DMS153 treated with DMSO at 0.1 percent for 48 hours (cell line): ENCODE measurements around the gene HOXC9.
A peak's percentile ranks its signal among the peaks of the same experiment; 100 is the strongest.

Source experiments
- DNase-seq: peaks from one replicate; lab custom pipeline; 2025; ENCODE audit not compliant: unreplicated experiment; lab: John Stamatoyannopoulos, UW

Gene HOXC9

GRCh38 chr12:53998900-53999236, 1.1 kb upstream of the HOXC9 start:
- DNase-seq = no peak

GRCh38 chr12:53999559-54000115, 324 bp upstream of the HOXC9 start:
- DNase-seq = no peak

- DNase-seq = no peak
Measured at GRCh38 chr12:54001283-54002187, 1.6 kb downstream of the HOXC9 start.

GRCh38 chr12:54002278-54002914, 2.4 kb downstream of the HOXC9 start:
- DNase-seq = no peak

- no peak for DNase-seq
Measured at GRCh38 chr12:54002915-54003389, 3.0 kb downstream of the HOXC9 start.

GRCh38 chr12:54003625-54004024, 3.7 kb downstream of the HOXC9 start:
- no peak for DNase-seq

GRCh38 chr12:54004063-54004840, 4.3 kb downstream of the HOXC9 start:
- DNase-seq = no peak

- DNase-seq = no peak
Measured at GRCh38 chr12:54004841-54005530, 5.0 kb downstream of the HOXC9 start.

GRCh38 chr12:54005531-54005852, 5.5 kb downstream of the HOXC9 start:
- no peak for DNase-seq

GRCh38 chr12:54005853-54006558, 6.0 kb downstream of the HOXC9 start:
- peak; percentile 25 for DNase-seq

- no peak for DNase-seq
Measured at GRCh38 chr12:54006559-54007220, 6.7 kb downstream of the HOXC9 start.

GRCh38 chr12:54007538-54008259, 7.7 kb downstream of the HOXC9 start:
- DNase-seq = no peak

GRCh38 chr12:54008260-54008552, 8.2 kb downstream of the HOXC9 start:
- DNase-seq = no peak

- no peak for DNase-seq
Measured at GRCh38 chr12:54009171-54010052, 9.5 kb downstream of the HOXC9 start.

GRCh38 chr12:54010053-54010971, 10.4 kb downstream of the HOXC9 start:
- no peak for DNase-seq

- DNase-seq = no peak
Measured at GRCh38 chr12:54010972-54011664, 11.2 kb downstream of the HOXC9 start.
